Calu3 (cell line): ENCODE measurements around the gene KRCC1. TPM values are rescaled to one million over a fixed set of nuclear protein-coding genes. Genes with fewer than 3 reads are reported as not detected.
"Not testable (repeated sequence)": the region's sequence is repeated elsewhere in the genome, so short reads cannot be mapped to it uniquely, and the experiment has no call there.

Experiments used
- BruUV-seq: library from RNA; stranded (reverse); fragments of 400-500 nt; replicated peaks from 2 replicates; lab custom pipeline; 2021; lab: Mats Ljungman, UMichigan
- CTCF ChIA-PET: fragments of 300-600 bp; sonication (Branson Sonifier 250); formaldehyde crosslinking; loops from one replicate; lab custom pipeline; 2022; ENCODE audit warnings: antibody characterized with exemption; lab: Charles Lee
- DNase-seq: peaks from one replicate; pipeline ENCODE4 v3.0.0; 2022
- H3K27ac Mint-ChIP-seq: one replicate; pipeline ENCODE4 v1.8.0; 2022; ENCODE audit warnings: mixed read lengths; ENCODE audit not compliant: unreplicated experiment
- H3K27me3 Mint-ChIP-seq: one replicate; pipeline ENCODE4 v1.8.0; 2022; ENCODE audit warnings: mixed read lengths; ENCODE audit not compliant: unreplicated experiment
- H3K36me3 Mint-ChIP-seq: one replicate; pipeline ENCODE4 v1.8.0; 2022; ENCODE audit warnings: mild to moderate bottlenecking, moderate library complexity, mixed read lengths; ENCODE audit not compliant: insufficient read depth, unreplicated experiment
- H3K4me1 Mint-ChIP-seq: one replicate; pipeline ENCODE4 v1.8.0; 2022; ENCODE audit warnings: mild to moderate bottlenecking, low read depth, mixed read lengths; ENCODE audit not compliant: unreplicated experiment
- H3K4me3 Mint-ChIP-seq: one replicate; pipeline ENCODE4 v1.8.0; 2022; ENCODE audit warnings: mild to moderate bottlenecking, low read depth, moderate library complexity, mixed read lengths; ENCODE audit not compliant: unreplicated experiment
- H3K9me3 Mint-ChIP-seq: one replicate; pipeline ENCODE4 v1.8.0; 2022; ENCODE audit warnings: low read depth, mixed read lengths; ENCODE audit not compliant: unreplicated experiment
- intact Hi-C: fragments of 100-400 bp; cut with micrococcal nuclease; formaldehyde crosslinking; loops from one replicate; pipeline ENCODE4 v1.10.0; 2022; ENCODE audit not compliant: unreplicated experiment
- microRNA-seq: library from miRNA; unstranded; fragments of <30 nt; microRNA quantifications from one replicate; pipeline ENCODE4 v1.2.0, GENCODE V29; 2022
- total RNA-seq: library from RNA; stranded (reverse); gene quantifications from 2 replicates; pipeline ENCODE4 v1.2.3, GENCODE V29; 2022

Gene KRCC1
- total RNA-seq, 1 experiment from 2014 or later, result 32.1 TPM

DNA sequence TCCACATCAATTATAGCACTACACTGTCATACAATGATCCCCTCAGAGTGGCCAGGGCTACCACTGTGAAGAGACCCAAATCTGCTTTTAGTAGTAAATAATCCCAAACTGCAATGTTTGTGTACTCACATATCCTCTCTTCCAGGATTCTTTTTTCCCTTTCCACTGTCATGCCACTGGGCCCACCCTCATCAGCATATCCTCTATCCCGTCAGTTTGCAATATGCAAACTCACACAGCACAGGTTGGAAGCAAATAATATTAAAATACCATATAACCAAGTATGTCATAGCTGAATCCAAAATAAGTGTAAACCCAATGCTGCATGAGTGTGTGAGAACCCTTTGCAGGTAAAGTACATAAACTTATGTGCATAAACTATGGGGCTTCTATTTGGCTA, 68.1 kb downstream of the KRCC1 start:
- intact Hi-C loops, DNase-seq, BruUV-seq, H3K36me3 Mint-ChIP-seq, H3K9me3 Mint-ChIP-seq, H3K4me3 Mint-ChIP-seq, H3K4me1 Mint-ChIP-seq, H3K27me3 Mint-ChIP-seq, H3K27ac Mint-ChIP-seq, CTCF ChIA-PET: not testable (repeated sequence)

DNA sequence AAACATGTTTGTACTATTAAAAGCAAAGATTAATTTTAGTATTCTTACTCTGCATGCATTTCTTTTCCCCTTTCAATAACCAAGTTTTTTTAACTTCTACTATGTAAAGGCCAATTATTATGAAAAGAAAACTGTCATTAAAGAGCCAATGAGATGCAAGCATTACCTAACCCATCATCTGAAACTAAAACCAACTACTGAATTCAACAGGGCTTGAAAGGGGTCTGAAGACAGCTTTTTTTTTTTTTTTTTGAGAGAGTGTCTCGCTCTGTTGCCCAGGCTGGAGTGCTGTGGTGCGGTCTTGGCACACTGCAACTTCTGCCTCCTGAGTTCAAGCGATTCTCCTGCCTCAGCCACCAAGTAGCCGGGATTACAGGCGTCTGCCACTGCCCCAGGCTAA, 69.7 kb downstream of the KRCC1 start:
- H3K27me3 Mint-ChIP-seq, DNase-seq, H3K4me1 Mint-ChIP-seq, BruUV-seq, H3K4me3 Mint-ChIP-seq, H3K36me3 Mint-ChIP-seq, H3K27ac Mint-ChIP-seq, intact Hi-C loops, H3K9me3 Mint-ChIP-seq, CTCF ChIA-PET: not testable (repeated sequence)

DNA sequence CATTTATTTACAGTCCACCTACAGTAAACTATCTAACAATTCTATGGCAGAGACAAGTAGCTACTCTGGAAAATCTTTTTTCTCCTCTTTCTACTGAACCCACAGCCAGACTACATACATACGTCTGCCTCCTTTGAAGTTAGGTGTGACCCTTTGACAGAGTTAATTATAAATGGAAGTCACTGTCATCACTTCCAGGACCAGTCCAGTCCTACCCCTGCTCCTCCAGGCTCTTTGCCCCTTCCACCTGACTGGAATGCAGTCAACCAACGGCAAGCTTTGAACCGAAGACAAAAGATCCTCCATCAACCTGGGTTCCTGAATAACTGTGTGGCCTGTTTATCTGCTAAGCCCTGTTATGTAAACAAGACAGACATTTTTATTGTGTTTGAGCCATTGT, 74.4 kb downstream of the KRCC1 start:
- H3K27me3 Mint-ChIP-seq, H3K4me3 Mint-ChIP-seq, intact Hi-C loops, H3K4me1 Mint-ChIP-seq, DNase-seq, BruUV-seq, H3K36me3 Mint-ChIP-seq, CTCF ChIA-PET, H3K27ac Mint-ChIP-seq, H3K9me3 Mint-ChIP-seq: not testable (repeated sequence)

Small RNAs within 50 kb of the gene (microRNA-seq; reads per million reads assigned to microRNA genes)
- not detected for gene MIR4780

Other genes starting within 250 kb of the KRCC1 start
- not detected in 2 replicates for gene RGPD2, start 230.0 kb downstream of the KRCC1 start, total RNA-seq
- gene RNU2-63P, start 39.2 kb downstream of the KRCC1 start, total RNA-seq, result not detected in 2 replicates
- gene SMYD1, start 12.0 kb upstream of the KRCC1 start, total RNA-seq, result not detected in 2 replicates
- not detected in 2 replicates for gene FABP1, start 72.3 kb upstream of the KRCC1 start, total RNA-seq
- gene THNSL2, start 114.6 kb upstream of the KRCC1 start, total RNA-seq, result 1.4 and 2.4 TPM in 2 replicates